Esophagus muscularis mucosa (tissue), 4 donors: Measurements from ENCODE around the gene GALNT15. TPM values are rescaled to one million over a fixed set of nuclear protein-coding genes. Genes with fewer than 3 reads are reported as not detected.

Experiments used
- DNase-seq: peaks from one replicate; pipeline ENCODE4 v3.0.0-alpha.2; 2017; ENCODE audit errors: extremely low spot score
- H3K27ac ChIP-seq, 4 donors: fragments of 200-600 bp; sonication (generic); replicated peaks in 1 of 4; 1 replicate in 3 of 4; 2 replicates in 1 of 4; pipeline ENCODE4 v1.5.1; 2016 to 2019; ENCODE audit warnings: mild to moderate bottlenecking in 1 of 4
- H3K27me3 ChIP-seq, 4 donors: fragments of 200-600 bp; sonication (generic); one replicate each; pipeline versions ENCODE4 v1.5.1 to v1.6.0; 2016 to 2019
- H3K36me3 ChIP-seq, 4 donors: fragments of 200-600 bp; sonication (generic); one replicate each; pipeline ENCODE4 v1.5.1; 2016 to 2019
- H3K4me1 ChIP-seq, 4 donors: fragments of 200-600 bp; sonication (generic); one replicate each; pipeline ENCODE4 v1.5.1; 2016 to 2019
- H3K4me3 ChIP-seq, 4 donors: fragments of 200-600 bp; sonication (generic); 1 replicate in 2 of 4; 2 replicates in 2 of 4; pipeline ENCODE4 v1.5.1; 2016 to 2019; ENCODE audit warnings: mild to moderate bottlenecking in 4 of 4, moderate library complexity in 1 of 4
- H3K9me3 ChIP-seq, 4 donors: fragments of 200-600 bp; sonication (generic); 1 replicate in 3 of 4; 2 replicates in 1 of 4; pipeline ENCODE4 v1.5.1; 2016 to 2019
- CTCF ChIP-seq, 3 experiments: fragments of 200-600 bp in 2 of 3; fragments of 450-650 bp in 1 of 3; sonication (generic) in 2 of 3; IDR thresholded peaks; one replicate each; pipeline ENCODE4 v1.5.1; 2017 to 2019; ENCODE audit warnings: antibody characterized with exemption in 3 of 3, mild to moderate bottlenecking in 2 of 3, moderate library complexity in 1 of 3
- EP300 ChIP-seq: sonication (generic); formaldehyde crosslinking; IDR thresholded peaks from one replicate; pipeline ENCODE4 v1.6.1; 2017; ENCODE audit warnings: antibody characterized with exemption
- POLR2A ChIP-seq: fragments of 450-650 bp; IDR thresholded peaks from one replicate; pipeline ENCODE4 v1.6.1; 2017; ENCODE audit warnings: antibody characterized with exemption, moderate library complexity, mild to moderate bottlenecking, low read depth
- POLR2AphosphoS5 ChIP-seq, 2 donors: sonication (generic); formaldehyde crosslinking; IDR thresholded peaks; one replicate each; pipeline ENCODE4 v1.6.1; 2017; ENCODE audit warnings: antibody characterized with exemption in 2 of 2
- WGBS: methylation state at CpG from one replicate; pipeline ENCODE4 v1.1.5; 2018; 5-methylcytosine and 5-hydroxymethylcytosine counted together
- intact Hi-C: fragments of 100-400 bp; cut with DNase I; formaldehyde crosslinking; loops from one replicate; pipeline ENCODE4 v1.15.1; 2023
- total RNA-seq, 4 donors: library from RNA; depleted of rRNA; stranded (reverse); fragments of >200 nt; gene quantifications; one replicate each; pipeline versions ENCODE4 v1.1.0 to v1.2.1, GENCODE V29; 2016

The GALNT15 gene
- total RNA-seq, 4 donors from 2014 or later: 76.0 to 320 (median 135) TPM

GRCh38 chr3:16251316-16252085 lies 77.0 kb downstream of the GALNT15 start:
- no peak overlapping the region for H3K27ac ChIP-seq
- TF ChIP-seq POLR2A (no peak), EP300 (no peak), CTCF (IDR thresholded peaks at IDR 0.05) (no peak), POLR2AphosphoS5 (IDR thresholded peaks at IDR 0.05) (no peak)
- intact Hi-C loops: no loop called here
- peaks cover 0 to 2% (median 0%) of the 10 kb centered on the region in 4 donors for H3K36me3 ChIP-seq
- peaks cover 9 to 16% (median 9%) of the 10 kb centered on the region in 4 donors for H3K4me1 ChIP-seq
- 63% methylated on average over 8 of the region's 9 CpGs for WGBS
- no peak for DNase-seq
- H3K9me3 ChIP-seq: no peaks in the 10 kb centered on the region
- H3K27me3 ChIP-seq: no peaks in the 10 kb centered on the region
- no peak overlapping the region for H3K4me3 ChIP-seq

- Histone ChIP-seq H3K4me3 (no peak overlapping the region), H3K27me3 (no peaks in the 10 kb centered on the region), H3K27ac (no peak overlapping the region), H3K4me1 (peaks cover 4 to 10% (median 6%) of the 10 kb centered on the region in 4 donors), H3K36me3 (peaks cover 0 to 5% (median 0%) of the 10 kb centered on the region in 4 donors), H3K9me3 (no peaks in the 10 kb centered on the region)
- DNase-seq: no peak
- TF ChIP-seq CTCF (IDR thresholded peaks at IDR 0.05): no peak
- no peak for TF ChIP-seq EP300
- no peak for TF ChIP-seq POLR2AphosphoS5 (IDR thresholded peaks at IDR 0.05)
- TF ChIP-seq POLR2A: no peak
- 67% methylated on average over 7 of the region's 7 CpGs for WGBS
- intact Hi-C loops: no loop called here
Measured at GRCh38 chr3:16252243-16252978, 77.9 kb downstream of the GALNT15 start.

- H3K27me3 ChIP-seq: no peaks in the 10 kb centered on the region
- no peak overlapping the region for H3K27ac ChIP-seq
- no peak overlapping the region for H3K4me3 ChIP-seq
- WGBS: 100% methylated on average over 1 of the region's 2 CpGs
- no peak for DNase-seq
- peaks cover 0 to 5% (median 0%) of the 10 kb centered on the region in 4 donors for H3K36me3 ChIP-seq
- intact Hi-C loops: no loop called here
- peaks cover 0 to 9% (median 3%) of the 10 kb centered on the region in 4 donors for H3K4me1 ChIP-seq
- TF ChIP-seq POLR2A (no peak), CTCF (IDR thresholded peaks at IDR 0.05) (no peak), EP300 (no peak), POLR2AphosphoS5 (IDR thresholded peaks at IDR 0.05) (no peak)
- H3K9me3 ChIP-seq: no peaks in the 10 kb centered on the region
Measured at GRCh38 chr3:16252988-16253387, 78.5 kb downstream of the GALNT15 start.

- WGBS: 73% methylated on average over 7 of the region's 7 CpGs
- Histone ChIP-seq H3K4me3 (no peak overlapping the region), H3K4me1 (peaks cover 0 to 9% (median 3%) of the 10 kb centered on the region in 4 donors), H3K27me3 (no peaks in the 10 kb centered on the region), H3K36me3 (peaks cover 0 to 11% (median 4%) of the 10 kb centered on the region in 4 donors), H3K9me3 (no peaks in the 10 kb centered on the region), H3K27ac (no peak overlapping the region)
- intact Hi-C loops: no loop called here
- no peak for TF ChIP-seq EP300
- TF ChIP-seq POLR2AphosphoS5 (IDR thresholded peaks at IDR 0.05): peak; percentile 50 to 51
- DNase-seq: no peak
Measured at GRCh38 chr3:16253601-16254000, 79.1 kb downstream of the GALNT15 start.

- 81% methylated on average over 5 of the region's 5 CpGs for WGBS
Measured at GRCh38 chr3:16254916-16255315, 80.4 kb downstream of the GALNT15 start.

More at GRCh38 chr3:16254916-16255315, 80.4 kb downstream of the GALNT15 start:
- DNase-seq: no peak
- Histone ChIP-seq H3K4me3 (no peak overlapping the region), H3K27me3 (no peaks in the 10 kb centered on the region), H3K4me1 (peaks cover 0 to 9% (median 3%) of the 10 kb centered on the region in 4 donors), H3K27ac (no peak overlapping the region), H3K9me3 (no peaks in the 10 kb centered on the region), H3K36me3 (peaks cover 10 to 24% (median 16%) of the 10 kb centered on the region in 4 donors)
- intact Hi-C loops: no loop called here
- TF ChIP-seq POLR2A (no peak), CTCF (IDR thresholded peaks at IDR 0.05) (no peak), EP300 (no peak), POLR2AphosphoS5 (IDR thresholded peaks at IDR 0.05) (no peak)
